Psoas muscle (tissue), 8 donors: ENCODE data around the gene CABLES1. TPM values are rescaled to one million over a fixed set of nuclear protein-coding genes. Genes with fewer than 3 reads are reported as not detected.

ENCODE experiments used
- ATAC-seq, 4 donors: fragments of 200-7000 bp; cut with Tn5 transposase; one replicate each; pipeline ENCODE4 v1.9.1; 2020; ENCODE audit warnings: moderate library complexity in 3 of 4, mild to moderate bottlenecking in 2 of 4
- DNase-seq, 2 donors: peaks; one replicate each; pipeline ENCODE4 v3.0.0-alpha.2; 2020
- H3K27ac ChIP-seq: fragments of 200-600 bp; one replicate; pipeline ENCODE4 v1.8.0; 2022
- H3K27me3 ChIP-seq, 3 donors: fragments of 200-600 bp in 1 of 3; one replicate each; pipeline versions ENCODE4 v1.6.1 to v1.8.0; 2013 to 2022; ENCODE audit warnings: low read length in 2 of 3, mild to moderate bottlenecking in 2 of 3, moderate library complexity in 1 of 3; ENCODE audit not compliant: insufficient read depth in 3 of 3
- H3K36me3 ChIP-seq, 2 donors: fragments of 200-600 bp in 1 of 2; one replicate each; pipeline versions ENCODE4 v1.6.1 to v1.8.0; 2013 to 2022; ENCODE audit warnings: low read depth in 1 of 2, mild to moderate bottlenecking in 1 of 2, moderate library complexity in 1 of 2; ENCODE audit not compliant: insufficient read depth in 1 of 2
- H3K4me1 ChIP-seq: fragments of 200-600 bp; one replicate; pipeline ENCODE4 v1.8.0; 2022
- H3K4me3 ChIP-seq: fragments of 200-600 bp; one replicate; pipeline ENCODE4 v1.8.0; 2022; ENCODE audit warnings: mild to moderate bottlenecking
- H3K9me3 ChIP-seq: fragments of 200-600 bp; one replicate; pipeline ENCODE4 v1.8.0; 2022
- CTCF ChIP-seq: fragments of 200-600 bp; IDR thresholded peaks from one replicate; pipeline ENCODE4 v1.8.0; 2022; ENCODE audit warnings: antibody characterized with exemption
- WGBS, 3 donors: extraction: QIAGEN DNeasy Blood & Tissue Kit; methylation state at CpG; one replicate each; pipeline versions ENCODE4 v1.1.6 to v1.1.7; 2013; 5-methylcytosine and 5-hydroxymethylcytosine counted together
- intact Hi-C, 2 donors: fragments of 100-400 bp; cut with DNase I; formaldehyde crosslinking; loops; one replicate each; pipeline versions ENCODE4 v1.11.0 to v1.14.2; 2022
- polyA plus RNA-seq, 3 donors: library from polyadenylated mRNA; stranded (reverse); fragments of 200-250 nt; gene quantifications; one replicate each; pipeline ENCODE4 v1.2.3, GENCODE V29; 2013
- total RNA-seq, 4 donors: library from RNA; stranded (reverse); fragmentation: NEBNext Ultra II Directional in 2 of 4; extraction: Animal tissue kit (Norgen Biotek cat#: 25700) in 2 of 4; gene quantifications; one replicate each; pipeline versions ENCODE4 v1.2.1 to v1.2.4, GENCODE V29; 2021 to 2023
- donor health status: healthy with polysubstance abuse.
- donor health status: DM: no; HTN: no; CAD: no; lungs with moderate emphysema.
- donor health status: Bipolar disorder and iron deficiency.
- donor health status: healthy.
- donor health status: DM: yes; HTN: yes; CAD: no.
- donor health status: DM: no; HTN: no; CAD: no.
- donor health status: DM: no; HTN: no; CAD: no.
- donor health status: DM: yes; HTN: yes; CAD: no.

The CABLES1 gene
- total and polyA plus RNA-seq, 7 donors, result 0.42 to 1.5 (median 0.98) TPM

- intact Hi-C loops, result no loop called here
These were observed 128.4 kb downstream of the CABLES1 start for GRCh38 chr18:23263551-23264235.

GRCh38 chr18:23265682-23266399 lies 130.6 kb downstream of the CABLES1 start:
- no peaks in the 10 kb centered on the region for H3K9me3 ChIP-seq
- 32 to 58% (median 38%) methylated on average over 7 of the region's 7 CpGs for WGBS, 3 donors
- no peaks in the 10 kb centered on the region for H3K27me3 ChIP-seq
- no peak overlapping the region for H3K27ac ChIP-seq
- H3K4me1 ChIP-seq, result no peaks in the 10 kb centered on the region
- H3K36me3 ChIP-seq, result no peaks in the 10 kb centered on the region
- no peak for TF ChIP-seq CTCF
- ATAC-seq (no peak), DNase-seq (peak in 1 of 2 donors; percentile 61)
- no peak overlapping the region for H3K4me3 ChIP-seq
- intact Hi-C loops, result no loop called here

More at GRCh38 chr18:23263551-23264235, 128.4 kb downstream of the CABLES1 start:
- TF ChIP-seq CTCF, result no peak
- 63 to 78% (median 66%) methylated on average over 9 of the region's 9 CpGs for WGBS, 3 donors
- no peak overlapping the region for H3K4me3 ChIP-seq
- H3K9me3 ChIP-seq, result no peaks in the 10 kb centered on the region
- H3K4me1 ChIP-seq, result no peaks in the 10 kb centered on the region
- H3K27me3 ChIP-seq, result no peaks in the 10 kb centered on the region
- no peaks in the 10 kb centered on the region for H3K36me3 ChIP-seq
- no peak for DNase-seq
- ATAC-seq, result no peak
- no peak overlapping the region for H3K27ac ChIP-seq

- H3K27ac ChIP-seq, result no peak overlapping the region
- no peaks in the 10 kb centered on the region for H3K36me3 ChIP-seq
- H3K4me1 ChIP-seq, result no peaks in the 10 kb centered on the region
- TF ChIP-seq CTCF, result no peak
- ATAC-seq (no peak), DNase-seq (no peak)
- no peaks in the 10 kb centered on the region for H3K9me3 ChIP-seq
- no peak overlapping the region for H3K4me3 ChIP-seq
- no peaks in the 10 kb centered on the region for H3K27me3 ChIP-seq
- 89 to 94% (median 91%) methylated on average over 19 to 20 of the region's 20 CpGs for WGBS, 3 donors
- intact Hi-C loops, result no loop called here
These were observed 131.6 kb downstream of the CABLES1 start for GRCh38 chr18:23266717-23267446.

GRCh38 chr18:23267447-23267776 lies 132.1 kb downstream of the CABLES1 start:
- Histone ChIP-seq H3K27me3 (no peaks in the 10 kb centered on the region), H3K27ac (no peak overlapping the region), H3K9me3 (no peaks in the 10 kb centered on the region), H3K4me3 (no peak overlapping the region), H3K4me1 (no peaks in the 10 kb centered on the region), H3K36me3 (no peaks in the 10 kb centered on the region)
- WGBS, 3 donors, result 86 to 89% (median 88%) methylated on average over 6 of the region's 6 CpGs
- intact Hi-C loops, result no loop called here
- no peak for DNase-seq
- TF ChIP-seq CTCF, result no peak
- no peak for ATAC-seq
